ENCODE data around the gene GAPDH. TPM values are rescaled to one million over a fixed set of nuclear protein-coding genes. Genes with fewer than 3 reads are reported as not detected.
"Not testable (repeated sequence)": the region's sequence is repeated elsewhere in the genome, so short reads cannot be mapped to it uniquely, and the experiment has no call there.

Gene GAPDH
- total RNA-seq, 1 donor from 2014 or later, result 2,230 TPM

GRCh38 chr12:6493497-6494257 is 40.6 kb upstream of the GAPDH start, which contains the start of gene NCAPD2:
NCAPD2 (plus strand) TSS chr12:6494102; CDS start chr12:6495099, 997 bp downstream.
- H3K27me3 Mint-ChIP-seq, result no peaks in the 10 kb centered on the region
- peak within 1 kb of the TSS; percentile 88 for H3K4me3 Mint-ChIP-seq (ENCODE audit: low read depth)
- H3K9me3 Mint-ChIP-seq (ENCODE audit: low read depth), result no peaks in the 10 kb centered on the region
- H3K4me1 Mint-ChIP-seq (ENCODE audit: low read depth), result peaks cover 22% of the 10 kb centered on the region
- peak within 1 kb of the TSS; percentile 98 for H3K27ac Mint-ChIP-seq
- peaks cover 6% of the 10 kb centered on the region for H3K36me3 Mint-ChIP-seq (ENCODE audit: insufficient read depth)
- TF ChIP-seq CTCF (IDR thresholded peaks at IDR 0.05; ENCODE audit: unreplicated experiment), result peak; percentile 46
- peak; percentile 96 for DNase-seq (ENCODE audit: low spot score, unreplicated experiment)

- peak overlapping the region; percentile 95 for H3K27ac Mint-ChIP-seq
- H3K9me3 Mint-ChIP-seq (ENCODE audit: low read depth), result no peaks in the 10 kb centered on the region
- TF ChIP-seq CTCF (IDR thresholded peaks at IDR 0.05; ENCODE audit: unreplicated experiment), result peak; percentile 25
- H3K4me3 Mint-ChIP-seq (ENCODE audit: low read depth), result peak overlapping the region; percentile 88
- peaks cover 22% of the 10 kb centered on the region for H3K4me1 Mint-ChIP-seq (ENCODE audit: low read depth)
- DNase-seq (ENCODE audit: low spot score, unreplicated experiment), result no peak
- peaks cover 6% of the 10 kb centered on the region for H3K36me3 Mint-ChIP-seq (ENCODE audit: insufficient read depth)
- no peaks in the 10 kb centered on the region for H3K27me3 Mint-ChIP-seq
Measured at GRCh38 chr12:6494258-6494743, 40.0 kb upstream of the GAPDH start.

- no peaks in the 10 kb centered on the region for H3K27me3 Mint-ChIP-seq
- TF ChIP-seq CTCF (IDR thresholded peaks at IDR 0.05; ENCODE audit: unreplicated experiment), result no peak
- H3K36me3 Mint-ChIP-seq (ENCODE audit: insufficient read depth), result peaks cover 6% of the 10 kb centered on the region
- no peak for DNase-seq (ENCODE audit: low spot score, unreplicated experiment)
- H3K4me1 Mint-ChIP-seq (ENCODE audit: low read depth), result peaks cover 22% of the 10 kb centered on the region
- H3K9me3 Mint-ChIP-seq (ENCODE audit: low read depth), result no peaks in the 10 kb centered on the region
- H3K4me3 Mint-ChIP-seq (ENCODE audit: low read depth), result peak overlapping the region; percentile 88
- H3K27ac Mint-ChIP-seq, result peak overlapping the region; percentile 95
Measured at GRCh38 chr12:6494968-6495367, 39.3 kb upstream of the GAPDH start.

- not testable (repeated sequence) for H3K9me3 Mint-ChIP-seq (ENCODE audit: low read depth); H3K36me3 Mint-ChIP-seq (ENCODE audit: insufficient read depth); H3K27me3 Mint-ChIP-seq; DNase-seq (ENCODE audit: low spot score, unreplicated experiment); H3K4me3 Mint-ChIP-seq (ENCODE audit: low read depth)
- Mint-ChIP-seq H3K27ac (peak overlapping the region; percentile 42), H3K4me1 (ENCODE audit: low read depth) (peaks cover 19% of the 10 kb centered on the region)
Measured at GRCh38 chr12:6497291-6497690, 37.0 kb upstream of the GAPDH start.

- TF ChIP-seq CTCF (IDR thresholded peaks at IDR 0.05; ENCODE audit: unreplicated experiment), result no peak
Measured at GRCh38 chr12:6500466-6500865, 33.9 kb upstream of the GAPDH start.

More at GRCh38 chr12:6500466-6500865, 33.9 kb upstream of the GAPDH start:
- DNase-seq (ENCODE audit: low spot score, unreplicated experiment), result no peak
- no peaks in the 10 kb centered on the region for H3K9me3 Mint-ChIP-seq (ENCODE audit: low read depth)
- no peak overlapping the region for H3K4me3 Mint-ChIP-seq (ENCODE audit: low read depth)
- H3K27ac Mint-ChIP-seq, result no peak overlapping the region
- H3K36me3 Mint-ChIP-seq (ENCODE audit: insufficient read depth), result peaks cover 9% of the 10 kb centered on the region
- H3K4me1 Mint-ChIP-seq (ENCODE audit: low read depth), result peaks cover 3% of the 10 kb centered on the region
- H3K27me3 Mint-ChIP-seq, result no peaks in the 10 kb centered on the region

Data from progenitor cell of endocrine pancreas (in vitro differentiated cells).